A549 (cell line): Measurements from ENCODE around the gene STAC. TPM values are rescaled to one million over a fixed set of nuclear protein-coding genes. Genes with fewer than 3 reads are reported as not detected.

Source experiments
- ATAC-seq, 2 experiments: fragments of 200-7000 bp in 1 of 2; fragments of >200 bp in 1 of 2; cut with Nextera tagmentation in 1 of 2; cut with Tn5 transposase in 1 of 2; 3 replicates each; pipeline versions ENCODE4 v1.8.0 to v1.9.1; 2018 to 2020; ENCODE audit warnings: mild to moderate bottlenecking in 1 of 2, moderate library complexity in 1 of 2
- CTCF ChIA-PET: fragments of 300-600 bp; sonication (Branson Sonifier 250); formaldehyde crosslinking; extraction: SDS; loops from one replicate; lab custom pipeline; 2021; ENCODE audit warnings: antibody characterized with exemption, inconsistent platforms; lab: Yijun Ruan, JAX
- POLR2A ChIA-PET: fragments of 350-600 bp; formaldehyde crosslinking; extraction: SDS; loops from one replicate; lab custom pipeline; 2021; ENCODE audit warnings: antibody characterized with exemption, inconsistent platforms; lab: Yijun Ruan, JAX
- DNase-seq, 2 experiments: peaks; one replicate each; pipeline versions ENCODE4 v3.0.0 to v3.0.0-alpha.2; 2011 to 2016; ENCODE audit warnings: low read depth in 1 of 2, low spot score in 1 of 2
- FAIRE-seq: peaks from 2 replicates; lab custom pipeline; 2011; peaks lifted over from hg19 to GRCh38; lab: Jason Lieb, UNC
- H3K27ac ChIP-seq, 2 experiments: fragments of >200 bp; sonication (Bioruptor Twin); formaldehyde crosslinking; 3 replicates each; pipeline ENCODE4 v1.5.1; 2016 to 2017
- H3K4me1 ChIP-seq: fragments of >200 bp; sonication (Bioruptor Twin); formaldehyde crosslinking; 3 replicates; pipeline ENCODE4 v1.6.1; 2016
- H3K4me2 ChIP-seq: fragments of >200 bp; sonication (Bioruptor Twin); formaldehyde crosslinking; 3 replicates; pipeline ENCODE4 v1.6.1; 2016
- H3K4me3 ChIP-seq: fragments of >200 bp; sonication (Bioruptor Twin); formaldehyde crosslinking; 3 replicates; pipeline ENCODE4 v1.5.1; 2016
- H3K9me3 ChIP-seq: fragments of >200 bp; sonication (Bioruptor Twin); formaldehyde crosslinking; 3 replicates; pipeline ENCODE4 v1.6.1; 2016
- ATOH8 ChIP-seq: fragments of 250-450 bp; sonication (Bioruptor Pico); IDR thresholded peaks from 2 replicates; pipeline ENCODE4 v1.5.0; 2020; ENCODE audit warnings: low read depth, mild to moderate bottlenecking, moderate library complexity
- BHLHE40 ChIP-seq: IDR thresholded peaks from 2 replicates; pipeline ENCODE4 v1.6.1; 2012; ENCODE audit warnings: low read depth, low read length, inconsistent platforms
- CBX8 ChIP-seq: fragments of 200-600 bp; sonication (generic); IDR thresholded peaks from 2 replicates; pipeline ENCODE4 v1.6.1; 2016
- E2F6 ChIP-seq: IDR thresholded peaks from 2 replicates; pipeline ENCODE4 v1.6.1; 2012; ENCODE audit warnings: low read depth, borderline replicate concordance
- EHF ChIP-seq: fragments of 250-450 bp; sonication (Bioruptor Pico); IDR thresholded peaks from 2 replicates; pipeline ENCODE4 v1.5.0; 2020; ENCODE audit warnings: mild to moderate bottlenecking
- HDAC2 ChIP-seq: fragments of 200-600 bp; sonication (generic); IDR thresholded peaks from 2 replicates; pipeline ENCODE4 v1.6.1; 2016
- HOXA7 ChIP-seq: fragments of 250-450 bp; sonication (Bioruptor Pico); IDR thresholded peaks from 2 replicates; pipeline ENCODE4 v1.5.0; 2020; ENCODE audit warnings: mild to moderate bottlenecking, moderate library complexity
- HOXB13 ChIP-seq: fragments of 250-450 bp; sonication (Bioruptor Pico); IDR thresholded peaks from 2 replicates; pipeline ENCODE4 v1.5.0; 2020; ENCODE audit warnings: low read depth, mild to moderate bottlenecking, moderate library complexity
- JUNB ChIP-seq: fragments of >200 bp; sonication (Bioruptor Twin); formaldehyde crosslinking; IDR thresholded peaks from 2 replicates; pipeline ENCODE4 v1.6.1; 2016
- KDM1A ChIP-seq: fragments of 200-600 bp; sonication (generic); IDR thresholded peaks from 2 replicates; pipeline ENCODE4 v1.6.1; 2016; ENCODE audit warnings: low read depth, mild to moderate bottlenecking
- MAFK ChIP-seq: fragments of 450-650 bp; IDR thresholded peaks from 2 replicates; pipeline ENCODE4 v1.6.1; 2014; ENCODE audit not compliant: partially characterized antibody
- MAX ChIP-seq: IDR thresholded peaks from 2 replicates; pipeline ENCODE4 v1.6.1; 2012
- MYC ChIP-seq: IDR thresholded peaks from 2 replicates; pipeline ENCODE4 v1.6.1; 2012; ENCODE audit warnings: mild to moderate bottlenecking, inconsistent platforms, low read length, improper control_type of control experiment, borderline replicate concordance
- POLR2A ChIP-seq: IDR thresholded peaks from 2 replicates; pipeline ENCODE4 v1.6.1; 2012; ENCODE audit warnings: mild to moderate bottlenecking, low read length
- POLR2AphosphoS2 ChIP-seq: conservative IDR thresholded peaks from 2 replicates; pipeline ENCODE4 v1.6.1; 2012; ENCODE audit warnings: low read length, improper control_type of control experiment, inconsistent platforms
- RCOR1 ChIP-seq: fragments of 150-350 bp; IDR thresholded peaks from 2 replicates; pipeline ENCODE4 v1.6.1; 2014; ENCODE audit warnings: antibody characterized with exemption, low read length, low read depth
- REST ChIP-seq: fragments of 200-600 bp; sonication (generic); IDR thresholded peaks from 2 replicates; pipeline ENCODE4 v1.6.1; 2016; ENCODE audit warnings: antibody characterized with exemption, mild to moderate bottlenecking, moderate library complexity
- TFCP2L1 ChIP-seq: fragments of 250-450 bp; sonication (Bioruptor Pico); IDR thresholded peaks from 2 replicates; pipeline ENCODE4 v1.5.0; 2021; ENCODE audit warnings: mild to moderate bottlenecking
- USF2 ChIP-seq: fragments of 450-650 bp; IDR thresholded peaks from 2 replicates; pipeline ENCODE4 v1.6.1; 2014; ENCODE audit warnings: antibody characterized with exemption
- WGBS: methylation state at CpG from one replicate; pipeline ENCODE4 v1.1.6; 2017; ENCODE audit errors: missing lambda C conversion rate; 5-methylcytosine and 5-hydroxymethylcytosine counted together
- polyA plus RNA-seq, 4 experiments: library from polyadenylated mRNA; depleted of rRNA in 3 of 4; stranded (reverse); fragments of >200 nt; fragmentation: RNase III in 1 of 4; extraction: RNeasy Plus Mini Kit Qiagen cat#74134 plus additional on column Dnase treatment in 1 of 4; gene quantifications; 2 replicates in 3 of 4; 3 replicates in 1 of 4; pipeline ENCODE4 v1.2.3, GENCODE V29; 2011 to 2017

STAC gene
- polyA plus RNA-seq, 2 of the 4 experiments (the other 2 are of a cell fraction) = 2.2 to 3.4 TPM

GRCh38 chr3:36543276-36543997 is 163.1 kb downstream of the STAC start:
- CTCF ChIA-PET = no interaction called here
- Histone ChIP-seq H3K27ac (no peak overlapping the region), H3K4me1 (no peaks in the 10 kb centered on the region), H3K9me3 (peaks cover under 1% of the 10 kb centered on the region; the same call in 1 of the 3 replicates), H3K4me3 (no peak overlapping the region), H3K4me2 (no peak overlapping the region)
- no peak for TF ChIP-seq KDM1A
- TF ChIP-seq JUNB = no peak
- TF ChIP-seq TFCP2L1 = no peak
- TF ChIP-seq RCOR1 = no peak
- TF ChIP-seq CBX8 = no peak
- no peak for TF ChIP-seq ATOH8
- no peak for TF ChIP-seq HOXA7 (CRISPR knock-in tag)
- TF ChIP-seq HOXB13 (CRISPR knock-in tag) = no peak
- no peak for TF ChIP-seq POLR2AphosphoS2
- no peak for TF ChIP-seq USF2
- TF ChIP-seq MYC = no peak
- TF ChIP-seq E2F6 = no peak
- no peak for TF ChIP-seq HDAC2
- TF ChIP-seq BHLHE40 = no peak
- no peak for TF ChIP-seq MAX
- TF ChIP-seq MAFK = no peak
- no peak for TF ChIP-seq EHF (CRISPR knock-in tag)
- no peak for TF ChIP-seq POLR2A
- DNase-seq (no peak), ATAC-seq (no peak), FAIRE-seq (no peak)
- WGBS = 54% methylated on average over 5 of the region's 5 CpGs
- POLR2A ChIA-PET = no interaction called here

GRCh38 chr3:36546226-36546625 is 165.9 kb downstream of the STAC start:
- 48% methylated on average over 5 of the region's 5 CpGs for WGBS
- no peak for FAIRE-seq
- no peak overlapping the region for H3K4me3 ChIP-seq
- DNase-seq = no peak
- H3K27ac ChIP-seq = no peak overlapping the region
- POLR2A ChIA-PET = no interaction called here
- TF ChIP-seq REST = no peak
- TF ChIP-seq, all 56 proteins: peak for 0
- Histone ChIP-seq H3K4me2 (no peak overlapping the region), H3K4me1 (no peaks in the 10 kb centered on the region), H3K9me3 (peaks cover 4% of the 10 kb centered on the region; the same call in 1 of the 3 replicates)
- ATAC-seq = no peak
- CTCF ChIA-PET = interaction anchor here (1.6 kb wide), 1 partner anchor 580 kb away, joined by 6 read pairs; no protein-coding TSS in a partner anchor
